HG03432 (cell line): ENCODE results near the gene SERAC1.

ENCODE experiments used
- ATAC-seq: cut with Tn5 transposase; IDR thresholded peaks from one replicate; pipeline ENCODE4 v1.9.1; 2021; ENCODE audit warnings: mild to moderate bottlenecking, moderate library complexity; ENCODE audit not compliant: unreplicated experiment

SERAC1 gene

DNA sequence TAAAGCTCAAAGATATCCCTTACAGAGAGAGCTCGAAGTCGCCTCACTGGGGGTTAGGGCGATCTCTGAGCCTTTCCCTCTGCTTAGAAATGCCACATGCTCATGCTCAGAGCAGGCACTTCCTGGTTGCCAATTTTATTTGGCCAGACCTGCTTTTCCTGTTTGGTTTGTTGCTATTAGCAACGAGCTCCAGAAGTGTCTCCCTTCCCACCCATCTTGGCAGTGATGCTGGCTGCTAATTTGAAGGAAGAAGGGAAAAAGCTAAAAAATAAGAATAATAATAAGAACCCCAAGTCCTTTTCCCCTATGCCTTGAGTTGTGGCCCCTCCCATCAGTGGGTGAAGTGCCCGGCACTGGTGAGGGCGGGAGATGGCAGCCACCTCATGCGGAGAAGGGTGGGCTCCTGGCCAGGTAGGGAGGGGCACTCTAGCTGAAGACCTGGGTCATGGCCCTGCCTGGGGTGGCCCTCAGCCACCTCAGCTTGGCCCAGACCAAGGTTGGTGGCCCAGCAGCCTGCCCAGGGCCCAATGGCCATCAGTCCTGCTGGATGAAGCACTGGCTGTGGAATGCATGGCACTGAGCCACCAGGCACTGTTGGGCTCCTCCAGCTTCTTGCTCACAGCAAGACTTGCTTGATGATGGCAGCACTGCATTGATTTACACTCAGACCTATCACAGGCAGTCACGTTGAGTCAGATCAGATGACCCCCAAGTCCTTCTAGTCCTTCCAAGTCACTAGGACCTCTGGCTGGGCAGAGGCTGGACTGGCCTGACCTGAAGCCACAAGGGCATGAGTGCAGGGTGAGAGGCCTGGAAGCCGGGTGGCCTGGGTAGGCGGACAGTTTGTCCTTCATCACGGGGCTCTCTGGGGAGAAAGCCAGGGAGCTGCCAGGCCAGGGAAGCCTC lies 107.4 kb downstream of the SERAC1 start:
- ATAC-seq, result no peak
